Measurements from ENCODE around the gene GTPBP6. TPM values are rescaled to one million over a fixed set of nuclear protein-coding genes. Genes with fewer than 3 reads are reported as not detected.
"Not testable (repeated sequence)": the region's sequence is repeated elsewhere in the genome, so short reads cannot be mapped to it uniquely, and the experiment has no call there.

GTPBP6 gene
- total and polyA plus RNA-seq, 12 donors: 5.3 to 57.1 (median 38.1) TPM

DNA sequence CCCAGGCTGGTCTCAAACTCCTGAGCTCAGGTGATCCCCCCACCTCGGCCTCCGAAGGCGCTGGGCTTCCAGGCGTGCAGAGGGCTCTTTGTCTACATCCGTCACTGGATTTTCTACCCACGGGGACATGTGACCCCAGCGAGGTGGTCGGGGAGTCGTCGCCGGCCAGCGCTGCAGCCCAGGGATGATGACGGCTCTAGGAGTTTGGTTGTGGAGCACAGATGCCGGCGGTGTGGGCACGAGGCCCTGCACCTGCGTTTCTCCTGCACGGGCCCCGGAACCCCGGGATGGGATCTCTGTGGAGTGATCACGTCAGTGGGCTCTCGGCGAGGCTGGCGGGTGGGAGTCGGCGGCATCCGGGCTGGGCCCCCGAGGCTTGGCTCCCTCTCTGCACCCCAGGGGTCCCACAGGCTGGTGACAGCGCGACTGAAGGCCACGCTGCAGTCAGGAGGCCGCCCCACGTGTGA, 9.1 kb upstream of the GTPBP6 start:
- DNase-seq: peak in 1 of 7 donors; percentile 3
- TF ChIP-seq CTCF (IDR thresholded peaks at IDR 0.05): no peak
- no peak for TF ChIP-seq POLR2A (IDR thresholded peaks at IDR 0.05)

GRCh38 chrX:324664-325063, 6.1 kb upstream of the GTPBP6 start:
- H3K27ac ChIP-seq; H3K27me3 ChIP-seq; H3K4me3 ChIP-seq; H3K9me3 ChIP-seq (replicated peaks in 1 of 3); H3K36me3 ChIP-seq (replicated peaks in 1 of 2); intact Hi-C loops (cut with DNase I): not testable (repeated sequence)
- 67 to 82% (median 77%) methylated on average over 13 to 14 of the region's 14 CpGs for WGBS, 4 donors
- peaks cover 9 to 10% of the 10 kb centered on the region in 2 donors for H3K4me1 ChIP-seq (replicated peaks in 1 of 2)
- peak in 1 of 7 donors; percentile 4 for DNase-seq

More for the DNA sequence above, 9.1 kb upstream of the GTPBP6 start:
- Histone ChIP-seq H3K27ac (no peak overlapping the region), H3K9me3 (replicated peaks in 1 of 3) (no peaks in the 10 kb centered on the region), H3K4me3 (no peak overlapping the region), H3K36me3 (replicated peaks in 1 of 2) (no peaks in the 10 kb centered on the region), H3K4me1 (replicated peaks in 1 of 2) (peaks cover 0 to 8% of the 10 kb centered on the region in 2 donors), H3K27me3 (peaks cover 4% of the 10 kb centered on the region)
- intact Hi-C loops (cut with DNase I): no loop called here
- WGBS, 4 donors: 80 to 86% (median 84%) methylated on average over 25 to 33 of the region's 33 CpGs

DNA sequence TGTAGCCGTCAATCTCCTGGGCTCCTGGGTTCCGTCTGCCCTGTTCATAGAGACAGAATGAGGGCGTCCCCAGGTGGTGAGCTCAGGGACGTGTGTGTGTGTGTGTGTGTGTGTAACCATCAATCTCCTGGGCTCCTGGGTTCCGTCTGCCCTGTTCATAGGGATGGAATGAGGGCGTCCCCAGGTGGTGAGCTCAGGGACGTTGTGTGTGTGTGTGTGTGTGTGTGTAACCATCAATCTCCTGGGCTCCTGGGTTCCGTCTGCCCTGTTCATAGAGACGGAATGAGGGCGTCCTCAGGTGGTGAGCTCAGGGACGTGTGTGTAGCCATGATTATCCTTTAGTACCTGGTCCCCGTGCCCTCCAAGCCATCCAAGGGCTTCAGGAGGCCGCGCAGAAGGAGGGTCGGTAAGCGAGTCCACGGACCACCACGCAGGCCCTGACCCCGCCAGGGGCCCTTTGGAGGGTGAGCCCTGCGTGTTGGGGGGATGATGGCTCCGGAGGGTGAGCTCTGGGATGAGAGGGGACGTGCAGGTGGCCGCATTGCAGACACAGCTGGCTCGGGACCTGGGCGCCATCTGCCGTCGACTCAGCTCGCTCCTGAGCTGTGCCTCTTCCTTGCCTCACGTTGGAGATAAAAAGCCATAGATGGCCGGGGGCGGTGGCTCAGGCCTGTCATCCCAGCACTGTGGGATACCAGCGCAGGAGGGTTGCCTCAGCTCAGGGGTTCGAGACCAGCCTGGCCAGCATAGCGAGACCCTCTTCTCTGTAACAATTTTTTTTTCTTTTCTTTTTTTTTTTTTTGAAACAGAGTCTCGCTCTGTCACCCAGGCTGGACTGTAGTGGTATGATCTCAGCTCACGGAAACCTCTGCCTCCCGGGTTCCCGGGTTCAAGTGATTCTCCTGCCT, 5.4 kb upstream of the GTPBP6 start:
- Histone ChIP-seq H3K27me3 (no peaks in the 10 kb centered on the region), H3K4me1 (replicated peaks in 1 of 2) (peaks cover 12% of the 10 kb centered on the region in 2 donors), H3K9me3 (replicated peaks in 1 of 3) (no peaks in the 10 kb centered on the region), H3K27ac (no peak overlapping the region), H3K4me3 (no peak overlapping the region), H3K36me3 (replicated peaks in 1 of 2) (no peaks in the 10 kb centered on the region)
- TF ChIP-seq CTCF (IDR thresholded peaks at IDR 0.05) (no peak), POLR2A (IDR thresholded peaks at IDR 0.05) (no peak)
- peak in 5 of 7 donors; percentile 32 to 76 (median 52) for DNase-seq
- intact Hi-C loops (cut with DNase I): no loop called here
- 55 to 71% (median 66%) methylated on average over 20 to 38 of the region's 38 CpGs for WGBS, 4 donors

DNA sequence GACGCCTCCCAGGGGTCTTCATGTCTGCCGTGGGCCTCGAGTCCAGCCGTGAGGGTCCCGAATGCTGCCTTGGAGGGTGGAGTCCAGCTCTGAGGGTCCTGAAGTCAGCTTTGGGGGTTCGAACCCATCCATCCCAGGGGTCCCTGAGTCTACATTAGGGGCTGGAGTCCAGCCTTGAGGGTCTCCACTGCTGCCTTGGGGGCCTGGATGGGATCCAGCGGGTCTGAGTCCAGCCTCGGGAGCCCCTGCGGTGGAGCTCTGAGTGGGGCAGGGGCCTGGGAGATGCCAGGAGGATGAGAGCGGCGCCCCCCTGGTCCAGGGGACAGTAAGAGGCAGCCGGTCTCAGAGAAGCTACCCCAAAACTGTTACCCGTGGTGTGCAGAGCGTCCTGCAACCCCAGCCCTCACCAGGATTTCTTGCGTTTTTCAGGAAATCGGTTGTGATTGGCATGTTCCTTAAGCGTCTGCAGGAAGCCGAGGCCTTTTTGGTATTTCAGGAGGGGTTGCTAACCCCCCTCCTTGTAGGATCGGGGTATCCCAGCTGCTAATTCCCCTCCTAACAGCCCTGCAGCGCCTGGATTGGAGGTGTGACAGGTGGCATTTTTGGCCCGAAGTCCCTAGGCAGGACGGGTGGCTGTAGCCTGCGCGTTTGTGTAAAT, 1.7 kb upstream of the GTPBP6 start:
- Histone ChIP-seq H3K27ac (no peak overlapping the region), H3K27me3 (no peaks in the 10 kb centered on the region), H3K9me3 (replicated peaks in 1 of 3) (no peaks in the 10 kb centered on the region), H3K36me3 (replicated peaks in 1 of 2) (peaks cover 0 to under 1% of the 10 kb centered on the region in 2 donors), H3K4me3 (peak overlapping the region in 2 of 4 donors; percentile 88 to 100), H3K4me1 (replicated peaks in 1 of 2) (peaks cover 12 to 15% of the 10 kb centered on the region in 2 donors)
- intact Hi-C loops (cut with DNase I): no loop called here
- TF ChIP-seq POLR2A (IDR thresholded peaks at IDR 0.05) (no peak), CTCF (IDR thresholded peaks at IDR 0.05) (no peak)
- peak in 3 of 7 donors; percentile 17 to 63 (median 33) for DNase-seq
- WGBS, 4 donors: 12 to 21% (median 14%) methylated on average over 15 to 24 of the region's 24 CpGs

Data from adrenal gland (tissue), 12 donors.